CD4-positive, alpha-beta T cell (primary cell): ENCODE results near the gene FSTL5. TPM values are rescaled to one million over a fixed set of nuclear protein-coding genes. Genes with fewer than 3 reads are reported as not detected.

ENCODE experiments used
- ATAC-seq: fragments of 200-7000 bp; cut with Tn5 transposase; one replicate; pipeline ENCODE4 v1.10.0; 2022; ENCODE audit warnings: mild to moderate bottlenecking; ENCODE audit not compliant: poor library complexity
- CTCF ChIA-PET: fragments of 350-600 bp; sonication (Branson Sonifier 250); formaldehyde crosslinking; loops from one replicate; lab custom pipeline; 2021; ENCODE audit warnings: antibody characterized with exemption, inconsistent platforms; lab: Charles Lee
- POLR2A ChIA-PET: fragments of 350-600 bp; sonication (Branson Sonifier 250); formaldehyde crosslinking; loops from one replicate; lab custom pipeline; 2021; ENCODE audit warnings: antibody characterized with exemption, inconsistent platforms; lab: Charles Lee
- DNase-seq, 14 experiments: peaks; one replicate each; pipeline ENCODE4 v3.0.0-alpha.2; 2013 to 2020; ENCODE audit warnings: mixed read lengths in 2 of 14
- H3K27ac ChIP-seq, 2 donors: one replicate each; pipeline versions ENCODE4 v1.5.1 to v1.7.0; 2013; ENCODE audit warnings: low read length in 2 of 2, low read depth in 1 of 2, mild to moderate bottlenecking in 1 of 2
- H3K27me3 ChIP-seq, 2 experiments: 1 replicate in 1 of 2; 2 replicates in 1 of 2; pipeline versions ENCODE4 v1.6.1 to v1.7.0; 2013; ENCODE audit warnings: low read length in 2 of 2, control low read depth in 1 of 2, mild to moderate bottlenecking in 1 of 2, moderate library complexity in 1 of 2; ENCODE audit not compliant: insufficient read depth in 2 of 2, control insufficient read depth in 1 of 2
- H3K36me3 ChIP-seq: one replicate; pipeline ENCODE4 v1.6.1; 2013; ENCODE audit warnings: low read length, control low read depth; ENCODE audit not compliant: insufficient read depth
- H3K4me1 ChIP-seq: one replicate; pipeline ENCODE4 v1.6.1; 2013; ENCODE audit warnings: low read length, control low read depth; ENCODE audit not compliant: insufficient read depth
- H3K4me3 ChIP-seq: one replicate; pipeline ENCODE4 v1.5.1; 2013; ENCODE audit warnings: mild to moderate bottlenecking, low read length, moderate library complexity
- H3K9me3 ChIP-seq, 2 experiments: 1 replicate in 1 of 2; 2 replicates in 1 of 2; pipeline versions ENCODE4 v1.6.1 to v1.7.0; 2013; ENCODE audit warnings: low read length in 2 of 2, mild to moderate bottlenecking in 2 of 2, control low read depth in 1 of 2, moderate library complexity in 1 of 2; ENCODE audit not compliant: control insufficient read depth in 1 of 2, insufficient read depth in 1 of 2
- H3K27ac Mint-ChIP-seq: one replicate; pipeline ENCODE4 v1.8.0; 2020; ENCODE audit warnings: mixed read lengths
- H3K27me3 Mint-ChIP-seq: one replicate; pipeline ENCODE4 v1.8.0; 2021; ENCODE audit warnings: mixed read lengths
- H3K36me3 Mint-ChIP-seq: one replicate; pipeline ENCODE4 v1.8.0; 2021; ENCODE audit warnings: low read depth, mixed read lengths
- H3K4me1 Mint-ChIP-seq: one replicate; pipeline ENCODE4 v1.8.0; 2021; ENCODE audit warnings: low read depth, mixed read lengths
- H3K4me3 Mint-ChIP-seq: one replicate; pipeline ENCODE4 v1.8.0; 2020; ENCODE audit warnings: mild to moderate bottlenecking, mixed read lengths
- H3K9me3 Mint-ChIP-seq: one replicate; pipeline ENCODE4 v1.8.0; 2020; ENCODE audit warnings: mixed read lengths
- intact Hi-C, 2 experiments: fragments of 100-400 bp; cut with DNase I in 1 of 2; cut with micrococcal nuclease in 1 of 2; formaldehyde crosslinking; loops; one replicate each; pipeline versions ENCODE4 v1.15.1 to v1.9.0; 2023 to 2025; cut with DNase I, micrococcal nuclease
- total RNA-seq, 174 experiments: library from RNA in 2 of 174; stranded (reverse) in 2 of 174; gene quantifications; one replicate each; pipeline ENCODE4 v1.2.3 and lab custom pipeline; 2021 to 2026
- TF ChIP-seq, protein P1 (sequence below): fragments of 200-600 bp; IDR thresholded peaks from one replicate; pipeline ENCODE4 v1.8.0; 2022; ENCODE audit warnings: antibody characterized with exemption, mild to moderate bottlenecking

FSTL5 gene
- total RNA-seq, 2 experiments from 2014 or later = not detected

- no peaks in the 10 kb centered on the region for H3K4me1 Mint-ChIP-seq
- POLR2A ChIA-PET = no interaction called here
- CTCF ChIA-PET = no interaction called here
- Histone ChIP-seq H3K27me3 (no peaks in the 10 kb centered on the region), H3K9me3 (peaks cover 0 to 7% of the 10 kb centered on the region in 2 experiments), H3K4me1 (no peaks in the 10 kb centered on the region), H3K36me3 (no peaks in the 10 kb centered on the region), H3K4me3 (no peak overlapping the region), H3K27ac (no peak overlapping the region)
- TF ChIP-seq, protein P1, sequence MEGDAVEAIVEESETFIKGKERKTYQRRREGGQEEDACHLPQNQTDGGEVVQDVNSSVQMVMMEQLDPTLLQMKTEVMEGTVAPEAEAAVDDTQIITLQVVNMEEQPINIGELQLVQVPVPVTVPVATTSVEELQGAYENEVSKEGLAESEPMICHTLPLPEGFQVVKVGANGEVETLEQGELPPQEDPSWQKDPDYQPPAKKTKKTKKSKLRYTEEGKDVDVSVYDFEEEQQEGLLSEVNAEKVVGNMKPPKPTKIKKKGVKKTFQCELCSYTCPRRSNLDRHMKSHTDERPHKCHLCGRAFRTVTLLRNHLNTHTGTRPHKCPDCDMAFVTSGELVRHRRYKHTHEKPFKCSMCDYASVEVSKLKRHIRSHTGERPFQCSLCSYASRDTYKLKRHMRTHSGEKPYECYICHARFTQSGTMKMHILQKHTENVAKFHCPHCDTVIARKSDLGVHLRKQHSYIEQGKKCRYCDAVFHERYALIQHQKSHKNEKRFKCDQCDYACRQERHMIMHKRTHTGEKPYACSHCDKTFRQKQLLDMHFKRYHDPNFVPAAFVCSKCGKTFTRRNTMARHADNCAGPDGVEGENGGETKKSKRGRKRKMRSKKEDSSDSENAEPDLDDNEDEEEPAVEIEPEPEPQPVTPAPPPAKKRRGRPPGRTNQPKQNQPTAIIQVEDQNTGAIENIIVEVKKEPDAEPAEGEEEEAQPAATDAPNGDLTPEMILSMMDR = no peak
- ATAC-seq (no peak), DNase-seq (peak in 2 of 14 experiments; percentile 8 to 11)
- H3K4me3 Mint-ChIP-seq = no peak overlapping the region
- no peaks in the 10 kb centered on the region for H3K27me3 Mint-ChIP-seq
- no peaks in the 10 kb centered on the region for H3K36me3 Mint-ChIP-seq
- peaks cover 7% of the 10 kb centered on the region for H3K9me3 Mint-ChIP-seq
- H3K27ac Mint-ChIP-seq = no peak overlapping the region
- intact Hi-C loops = no loop called here
These were observed 582.3 kb downstream of the FSTL5 start for GRCh38 chr4:161581262-161582230.

- Mint-ChIP-seq H3K9me3 (peaks cover 9% of the 10 kb centered on the region), H3K27ac (no peak overlapping the region), H3K4me3 (no peak overlapping the region), H3K4me1 (no peaks in the 10 kb centered on the region), H3K36me3 (no peaks in the 10 kb centered on the region), H3K27me3 (no peaks in the 10 kb centered on the region)
- H3K4me1 ChIP-seq = no peaks in the 10 kb centered on the region
- ATAC-seq = no peak
- intact Hi-C loops = no loop called here
- H3K27me3 ChIP-seq = no peaks in the 10 kb centered on the region
- CTCF ChIA-PET = no interaction called here
- H3K4me3 ChIP-seq = no peak overlapping the region
- POLR2A ChIA-PET = no interaction called here
- no peak overlapping the region for H3K27ac ChIP-seq
- TF ChIP-seq, protein P1 = no peak
- no peak for DNase-seq
- H3K36me3 ChIP-seq = no peaks in the 10 kb centered on the region
- peaks cover 0 to 6% of the 10 kb centered on the region in 2 experiments for H3K9me3 ChIP-seq
These were observed 586.1 kb downstream of the FSTL5 start for GRCh38 chr4:161577579-161578301.

DNA sequence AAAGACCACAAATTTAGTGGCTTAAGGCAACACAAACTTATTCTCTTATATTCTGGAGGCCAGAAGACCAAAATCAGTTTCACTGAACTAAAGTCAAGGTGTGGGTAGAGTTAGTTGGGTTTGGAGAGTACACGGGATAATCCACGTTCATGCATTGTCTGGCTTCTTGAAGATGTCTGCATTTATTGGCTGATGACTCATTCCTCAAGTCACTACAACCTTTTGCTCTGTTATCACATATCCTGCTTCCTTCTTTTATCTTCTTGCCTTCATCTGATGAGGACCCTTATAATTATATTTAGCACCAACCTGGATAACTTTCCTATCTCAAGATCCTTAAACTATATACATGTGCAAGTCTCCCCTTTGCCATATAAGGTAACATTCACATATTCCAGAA is 590.0 kb downstream of the FSTL5 start:
- TF ChIP-seq, protein P1 = no peak
- H3K4me1 ChIP-seq = no peaks in the 10 kb centered on the region
- DNase-seq = no peak
- H3K4me3 Mint-ChIP-seq = no peak overlapping the region
- intact Hi-C loops = no loop called here
- H3K27me3 Mint-ChIP-seq = no peaks in the 10 kb centered on the region
- CTCF ChIA-PET = no interaction called here
- H3K36me3 Mint-ChIP-seq = no peaks in the 10 kb centered on the region
- no peaks in the 10 kb centered on the region for H3K36me3 ChIP-seq
- ATAC-seq = no peak
- POLR2A ChIA-PET = no interaction called here
- H3K4me1 Mint-ChIP-seq = no peaks in the 10 kb centered on the region
- no peak overlapping the region for H3K27ac ChIP-seq
- H3K27ac Mint-ChIP-seq = no peak overlapping the region
- H3K9me3 ChIP-seq = peaks cover 0 to 11% of the 10 kb centered on the region in 2 experiments
- no peak overlapping the region for H3K4me3 ChIP-seq
- H3K27me3 ChIP-seq = no peaks in the 10 kb centered on the region
- H3K9me3 Mint-ChIP-seq = peaks cover 9% of the 10 kb centered on the region
